ENCODE data around the gene LPIN1.

- no peak for TF ChIP-seq POLR2A (IDR thresholded peaks at IDR 0.05)
- TF ChIP-seq, protein P1, sequence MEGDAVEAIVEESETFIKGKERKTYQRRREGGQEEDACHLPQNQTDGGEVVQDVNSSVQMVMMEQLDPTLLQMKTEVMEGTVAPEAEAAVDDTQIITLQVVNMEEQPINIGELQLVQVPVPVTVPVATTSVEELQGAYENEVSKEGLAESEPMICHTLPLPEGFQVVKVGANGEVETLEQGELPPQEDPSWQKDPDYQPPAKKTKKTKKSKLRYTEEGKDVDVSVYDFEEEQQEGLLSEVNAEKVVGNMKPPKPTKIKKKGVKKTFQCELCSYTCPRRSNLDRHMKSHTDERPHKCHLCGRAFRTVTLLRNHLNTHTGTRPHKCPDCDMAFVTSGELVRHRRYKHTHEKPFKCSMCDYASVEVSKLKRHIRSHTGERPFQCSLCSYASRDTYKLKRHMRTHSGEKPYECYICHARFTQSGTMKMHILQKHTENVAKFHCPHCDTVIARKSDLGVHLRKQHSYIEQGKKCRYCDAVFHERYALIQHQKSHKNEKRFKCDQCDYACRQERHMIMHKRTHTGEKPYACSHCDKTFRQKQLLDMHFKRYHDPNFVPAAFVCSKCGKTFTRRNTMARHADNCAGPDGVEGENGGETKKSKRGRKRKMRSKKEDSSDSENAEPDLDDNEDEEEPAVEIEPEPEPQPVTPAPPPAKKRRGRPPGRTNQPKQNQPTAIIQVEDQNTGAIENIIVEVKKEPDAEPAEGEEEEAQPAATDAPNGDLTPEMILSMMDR (IDR thresholded peaks at IDR 0.05): no peak
Measured at GRCh38 chr2:11832531-11832930, 86.1 kb downstream of the LPIN1 start.
